ENCODE data around the gene C11orf91.
A peak's percentile ranks its signal among the peaks of the same experiment; 100 is the strongest.
"Not testable (repeated sequence)": the region's sequence is repeated elsewhere in the genome, so short reads cannot be mapped to it uniquely, and the experiment has no call there.

Gene C11orf91

DNA sequence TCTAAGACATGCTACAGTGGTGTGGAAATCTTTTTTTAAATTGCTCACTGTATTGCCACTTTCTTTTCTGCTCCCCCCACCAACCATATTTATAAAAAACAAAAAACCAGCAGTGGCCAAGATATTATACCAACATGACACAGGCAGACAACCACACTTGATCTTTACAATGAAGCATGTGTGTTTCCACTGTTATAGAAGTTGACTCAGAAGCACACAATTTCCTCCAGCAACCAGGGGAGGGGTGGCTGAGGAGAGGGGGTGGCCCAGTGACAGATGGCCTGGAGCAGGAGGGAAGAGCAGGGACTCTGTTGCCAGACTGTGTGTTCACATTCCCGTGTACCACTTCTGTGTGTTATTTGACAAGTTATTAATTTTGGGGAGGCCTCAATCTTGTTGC is 20.8 kb upstream of the C11orf91 start:
- DNase-seq = peak; percentile 56

DNA sequence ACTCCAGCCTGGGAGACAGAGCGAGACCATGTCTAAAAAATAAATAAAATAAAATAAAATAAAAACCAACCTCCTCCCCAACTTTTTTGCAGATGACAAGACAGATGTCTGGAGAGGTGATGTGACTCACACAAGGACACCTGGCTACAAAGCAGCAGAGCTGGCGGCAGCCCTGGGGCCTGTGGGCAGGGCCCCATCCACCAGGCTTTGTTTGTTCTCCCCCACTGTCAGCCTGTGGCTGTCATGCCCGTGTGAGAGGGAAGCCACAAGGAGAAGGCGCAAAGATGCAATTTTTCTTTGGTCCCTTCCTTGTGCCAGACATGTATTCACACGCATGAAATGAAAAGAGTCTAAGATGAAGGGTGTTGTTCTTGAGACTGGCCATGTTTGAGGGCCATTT is 19.0 kb upstream of the C11orf91 start:
- DNase-seq = no peak

DNA sequence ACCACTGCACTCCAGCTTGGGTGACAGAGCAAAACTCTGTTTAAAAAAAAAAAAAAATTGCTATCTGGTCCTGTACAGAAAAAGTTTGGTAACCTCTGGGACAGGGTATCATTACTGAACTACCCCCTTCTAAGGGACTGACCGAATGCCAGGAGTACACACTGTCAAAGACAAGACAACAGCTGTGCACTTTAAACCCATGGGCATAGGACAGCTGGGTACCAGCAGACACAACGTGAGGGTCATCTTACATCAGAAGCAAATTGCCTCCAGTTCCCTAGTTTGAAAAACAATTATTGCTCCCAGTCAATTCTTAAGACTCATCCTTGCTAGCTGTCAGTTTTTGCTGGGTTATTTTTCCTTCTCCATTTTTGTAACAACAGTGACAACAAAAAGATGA is 17.8 kb upstream of the C11orf91 start:
- DNase-seq = no peak

DNA sequence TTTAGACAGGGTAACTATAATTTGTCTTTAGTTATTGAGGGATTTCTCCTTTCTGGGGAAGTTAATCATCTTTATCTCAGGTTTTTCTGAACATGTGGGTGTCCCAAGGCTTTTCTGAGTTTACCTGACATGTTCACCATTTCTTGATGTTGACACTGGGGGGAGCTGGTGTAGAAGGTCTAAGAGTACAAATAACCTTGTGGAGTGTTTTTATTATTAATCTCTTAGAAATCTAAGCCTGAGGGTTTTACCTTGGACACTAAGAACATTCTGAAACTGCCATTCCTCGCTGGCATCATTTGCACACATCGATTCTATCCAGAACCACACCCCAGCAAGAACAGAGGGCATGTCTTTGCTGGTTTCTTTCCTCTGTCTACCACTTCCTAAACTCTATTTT is 15.6 kb upstream of the C11orf91 start:
- no peak for DNase-seq

DNA sequence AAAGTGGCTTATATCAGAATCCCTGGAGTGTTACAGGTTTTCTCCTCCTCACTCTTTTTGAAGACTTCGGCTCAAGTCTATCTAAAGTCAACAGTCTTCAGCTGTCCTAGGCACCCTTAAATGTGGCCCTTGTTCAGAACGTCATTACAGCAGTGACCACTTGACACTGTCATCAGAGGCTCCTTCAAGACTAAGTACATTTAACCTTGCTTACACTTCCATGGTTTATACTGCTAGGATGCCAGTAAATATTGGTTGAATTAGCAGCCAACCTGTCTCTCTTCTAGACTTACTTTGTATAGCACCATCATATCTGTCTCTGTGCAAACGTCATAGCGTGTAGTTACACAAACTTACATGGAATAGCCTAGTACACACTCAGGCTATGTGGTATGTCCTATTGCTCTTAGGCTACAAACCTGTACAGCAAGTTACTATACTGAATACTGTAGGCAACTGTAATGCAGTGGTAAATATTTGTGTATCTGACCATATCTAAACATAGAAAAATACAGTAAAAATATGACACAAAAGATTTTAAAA is 13.3 kb upstream of the C11orf91 start:
- DNase-seq = no peak

DNA sequence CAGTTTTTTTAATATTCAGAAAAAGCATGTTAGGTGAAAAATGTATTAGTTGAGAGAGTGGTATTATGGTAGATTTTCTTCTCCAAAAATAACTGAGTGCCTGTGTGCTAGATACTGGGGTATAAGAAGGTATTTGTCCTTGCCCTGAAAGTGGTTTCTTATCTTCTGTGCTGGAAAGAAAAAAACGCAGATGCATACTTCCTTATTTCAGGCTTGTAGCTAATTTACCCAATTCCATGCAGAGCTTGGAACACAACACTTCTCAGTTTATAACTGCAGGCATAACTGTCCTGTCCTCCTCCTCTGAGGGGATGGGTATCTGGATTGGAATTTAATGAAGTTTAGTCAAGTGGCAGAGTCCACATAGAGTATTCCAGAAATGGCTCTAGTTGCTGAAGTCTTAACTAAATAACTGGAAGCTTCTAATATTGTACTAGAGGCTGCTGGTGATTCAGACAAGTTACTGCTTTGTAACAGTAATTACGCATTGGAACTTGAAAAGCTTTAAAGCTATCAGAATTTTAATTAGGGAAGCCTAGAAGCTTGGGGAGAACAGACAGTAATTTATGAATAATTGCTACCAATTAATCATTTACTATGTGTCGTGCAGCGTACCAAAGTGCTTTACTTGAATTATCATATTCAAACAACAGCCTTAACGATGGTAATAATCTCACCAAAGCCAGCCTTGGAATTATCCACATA is 12.7 kb upstream of the C11orf91 start:
- DNase-seq = no peak

DNA sequence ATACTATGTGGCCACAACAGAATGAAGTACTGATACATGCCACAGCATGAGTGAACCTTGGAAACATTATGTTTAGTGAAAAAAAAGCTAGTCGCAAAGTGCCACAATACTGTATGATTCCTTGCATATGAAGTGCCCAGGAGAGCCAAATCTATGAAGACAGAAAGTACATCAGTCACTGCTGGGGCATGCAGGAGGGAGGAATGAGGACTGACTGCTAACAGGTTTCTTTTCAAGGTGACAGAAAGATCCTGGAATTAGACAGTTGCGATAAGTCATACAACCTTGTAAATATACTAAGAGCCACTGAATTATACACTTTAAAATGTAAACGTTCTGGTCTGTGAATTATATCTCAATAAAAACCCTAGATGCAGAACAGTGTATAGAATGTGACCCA is 11.8 kb upstream of the C11orf91 start:
- no peak for DNase-seq

GRCh38 chr11:33709466-33709865 is 8.8 kb upstream of the C11orf91 start:
- no peak for DNase-seq

- no peak for DNase-seq
Measured at GRCh38 chr11:33708985-33709384, 8.4 kb upstream of the C11orf91 start.

- DNase-seq = not testable (repeated sequence)
Measured at GRCh38 chr11:33707831-33708230, 7.2 kb upstream of the C11orf91 start.

DNA sequence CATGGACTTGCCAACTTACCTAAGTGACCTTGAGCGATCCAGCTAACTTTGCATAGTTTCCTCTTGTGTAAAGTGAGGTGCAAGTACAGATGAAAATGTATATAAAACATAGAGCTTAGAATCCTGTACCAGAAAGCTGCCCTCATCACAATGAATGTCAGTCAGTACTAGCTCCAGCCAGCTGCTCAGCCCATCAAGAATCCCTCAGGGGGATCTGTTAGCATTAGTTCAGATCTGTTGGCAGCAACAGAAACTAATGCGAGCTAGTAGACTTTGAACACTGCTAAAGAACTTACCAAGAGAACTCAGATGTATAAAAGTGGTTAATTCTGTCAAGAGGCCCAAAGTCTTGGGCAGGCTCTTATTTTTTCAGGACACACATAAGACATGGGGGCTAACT is 6.3 kb upstream of the C11orf91 start:
- DNase-seq = no peak

DNA sequence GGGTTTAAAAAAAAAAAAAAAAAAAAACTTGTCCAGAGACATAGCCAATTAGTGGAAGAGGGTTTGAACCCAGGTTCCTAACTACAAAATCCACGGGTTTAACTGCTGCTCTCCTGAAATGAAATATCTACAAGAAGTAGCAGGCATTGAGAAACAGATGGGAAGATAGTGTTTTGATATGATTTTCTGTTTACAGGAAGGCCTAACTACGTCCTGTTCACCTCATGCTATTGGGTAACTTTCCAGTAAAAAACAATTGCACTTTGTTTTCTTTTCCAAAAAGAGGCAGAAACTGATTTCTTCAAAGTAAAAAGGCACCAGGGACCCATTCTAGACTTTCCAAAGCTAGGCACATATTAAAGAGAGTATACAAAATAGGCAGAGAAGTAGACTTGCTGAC is 5.9 kb upstream of the C11orf91 start:
- DNase-seq = no peak

DNA sequence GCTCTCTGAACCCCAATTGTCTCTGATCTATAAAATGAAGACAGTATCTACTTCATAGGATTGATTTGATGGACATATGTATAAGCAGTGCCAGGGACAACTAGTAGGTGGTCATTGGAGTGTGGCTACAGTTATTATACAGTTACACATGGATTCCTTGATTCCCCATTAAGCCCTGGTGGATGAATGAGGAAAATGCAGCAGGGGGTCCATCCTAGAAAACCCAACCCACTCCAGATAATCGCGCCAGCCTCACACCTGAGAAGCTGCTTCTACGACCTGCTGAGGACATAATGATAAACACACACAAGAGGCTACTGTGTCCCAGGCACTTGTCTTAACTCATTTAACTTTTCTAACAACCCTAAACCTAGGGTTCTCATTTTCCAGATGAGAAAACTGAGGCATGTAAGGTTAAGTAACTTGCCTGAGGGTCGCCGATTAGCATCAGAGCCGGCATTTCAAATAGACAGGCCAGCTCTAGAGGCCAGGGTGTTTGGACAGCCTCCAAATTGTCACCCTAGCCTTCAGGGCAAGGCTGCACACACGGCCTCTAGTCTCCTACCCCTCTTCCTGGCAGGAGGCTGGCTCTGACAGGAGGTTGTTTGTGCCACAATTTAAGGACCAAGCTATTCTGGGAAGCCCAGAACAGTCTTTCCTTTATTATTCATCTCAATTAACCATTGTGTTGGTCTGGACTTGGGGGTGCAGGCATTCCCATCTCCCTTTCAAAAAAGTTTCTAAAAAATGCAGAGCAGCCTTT is 3.8 kb upstream of the C11orf91 start:
- DNase-seq = no peak

GRCh38 chr11:33703788-33704187 is 3.2 kb upstream of the C11orf91 start:
- no peak for DNase-seq

DNA sequence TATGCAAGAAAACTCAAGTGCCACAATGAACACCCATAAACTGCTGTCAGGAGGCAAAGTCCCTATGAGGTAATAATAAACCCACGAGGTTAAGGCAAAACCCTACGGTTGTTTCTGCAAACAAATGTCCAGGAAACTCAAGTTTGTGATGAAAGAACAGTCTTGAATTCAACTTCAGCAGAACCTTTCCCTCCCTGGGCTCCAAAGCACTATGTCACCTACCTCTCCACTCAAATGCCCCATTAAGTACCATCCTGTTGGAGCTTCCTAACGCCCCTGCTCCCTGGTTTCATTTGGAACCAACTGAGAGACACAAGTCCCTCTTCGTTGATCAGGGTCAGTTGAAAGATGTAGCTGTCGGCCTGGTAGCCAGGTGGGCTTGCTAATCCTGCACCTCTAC is 2.6 kb upstream of the C11orf91 start:
- no peak for DNase-seq

GRCh38 chr11:33701302-33702230 is 940 bp upstream of the C11orf91 start:
- no peak for DNase-seq

GRCh38 chr11:33700063-33700501 is 544 bp downstream of the C11orf91 start:
- DNase-seq = no peak

DNA sequence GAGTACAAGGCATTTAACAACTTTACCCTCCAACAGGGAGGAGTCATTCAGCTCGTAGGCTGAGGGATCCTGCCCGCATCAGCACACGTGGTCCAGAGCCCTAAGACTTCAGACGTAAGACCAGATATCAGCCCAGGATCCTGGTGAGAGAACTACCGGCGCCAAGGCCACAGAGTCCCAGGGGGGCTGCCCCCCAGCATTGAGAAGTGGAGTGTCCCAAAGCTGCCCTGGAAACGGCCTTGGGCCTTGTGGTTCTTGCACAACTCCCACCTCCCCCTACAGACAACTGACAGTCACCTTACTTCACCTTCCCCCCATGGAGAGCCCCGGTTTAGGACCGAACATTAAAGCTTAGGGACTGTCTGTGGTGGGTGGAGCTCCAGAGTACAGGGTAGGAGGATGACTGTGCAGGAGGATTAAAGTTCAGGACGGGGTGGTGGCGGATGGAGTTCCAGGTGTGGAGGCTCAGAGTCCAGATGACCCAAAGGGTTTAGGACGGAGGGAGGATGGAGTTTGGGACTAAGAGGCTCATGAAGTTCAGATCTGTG is 1.0 kb downstream of the C11orf91 start:
- no peak for DNase-seq

GRCh38 chr11:33698921-33699320 is 1.7 kb downstream of the C11orf91 start:
- DNase-seq = no peak

DNA sequence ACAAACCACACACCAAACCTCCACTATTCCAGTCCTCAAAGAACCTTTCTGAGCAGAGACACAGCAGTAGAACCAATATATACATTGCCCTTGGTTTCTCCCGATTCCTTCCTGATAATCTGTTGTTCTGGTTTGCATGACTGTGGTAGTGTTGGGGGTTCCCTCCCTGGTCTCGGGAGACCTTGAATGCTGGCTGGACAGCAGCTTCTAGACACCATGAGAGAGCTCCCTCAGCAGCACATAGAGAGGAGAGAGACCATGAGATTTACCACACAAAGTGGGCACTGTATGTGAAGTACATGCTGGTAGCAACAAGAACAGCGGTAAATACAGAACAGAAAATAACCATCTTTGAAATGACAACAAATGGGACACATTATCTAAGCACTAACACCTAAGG is 2.6 kb downstream of the C11orf91 start:
- no peak for DNase-seq

DNA sequence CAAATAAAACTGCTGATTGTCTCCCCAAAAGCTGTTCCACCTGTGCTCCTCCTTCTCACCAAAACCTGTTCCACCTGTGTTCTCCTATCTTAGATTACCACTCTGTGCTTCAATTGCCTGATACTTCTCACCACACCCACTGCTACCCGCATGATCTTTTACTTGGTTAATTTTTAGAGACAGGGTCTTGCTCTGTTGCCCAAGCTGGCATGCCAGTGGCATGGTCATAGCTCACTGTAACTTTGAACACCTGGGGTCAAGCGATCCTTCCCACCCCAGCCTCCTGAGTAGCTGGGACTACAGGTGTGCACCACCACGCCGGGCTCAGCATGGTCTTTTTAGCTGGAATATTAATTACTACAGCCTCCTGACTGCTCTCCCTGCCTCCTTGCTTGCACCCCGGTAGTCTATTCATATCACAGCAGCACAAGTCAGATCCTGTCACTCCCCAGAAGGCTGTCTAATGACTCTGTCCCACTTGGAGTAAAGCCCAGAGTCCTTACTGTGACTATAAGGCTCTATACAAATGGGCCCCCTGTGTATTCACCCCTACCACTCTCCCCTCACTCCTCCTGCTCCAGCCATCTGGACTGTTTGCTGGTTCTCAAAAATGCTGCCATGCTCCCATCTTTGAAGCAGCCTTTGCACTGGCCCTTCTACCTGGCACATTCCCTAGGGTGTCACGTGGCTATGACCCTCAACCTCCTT is 3.5 kb downstream of the C11orf91 start:
- no peak for DNase-seq

DNA sequence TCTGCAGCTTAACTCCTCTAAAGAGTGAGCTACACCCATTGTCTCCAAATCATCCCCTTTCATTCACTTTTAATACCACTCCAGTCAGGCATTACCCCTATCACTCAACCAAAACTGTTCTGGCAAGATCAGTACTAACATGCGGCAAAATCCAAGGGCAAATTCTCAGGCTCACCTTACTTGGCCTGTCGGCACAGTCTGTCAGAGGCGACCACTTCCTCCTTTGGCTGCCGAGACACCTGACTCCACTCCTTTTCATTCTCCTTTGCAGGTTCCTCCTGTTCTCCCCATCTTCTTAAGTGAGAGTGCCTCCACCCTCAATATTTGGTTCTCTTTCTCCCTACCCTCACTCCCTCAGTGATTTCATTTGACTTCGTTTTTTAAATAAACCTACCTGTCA is 4.2 kb downstream of the C11orf91 start:
- no peak for DNase-seq

Measured in left hindlimb (tissue), 1 donor.